ENCODE data around the gene TIGAR.

TIGAR gene

GRCh38 chr12:4307593-4308333 lies 13.2 kb upstream of the TIGAR start:
- DNase-seq: peak; percentile 67

DNA sequence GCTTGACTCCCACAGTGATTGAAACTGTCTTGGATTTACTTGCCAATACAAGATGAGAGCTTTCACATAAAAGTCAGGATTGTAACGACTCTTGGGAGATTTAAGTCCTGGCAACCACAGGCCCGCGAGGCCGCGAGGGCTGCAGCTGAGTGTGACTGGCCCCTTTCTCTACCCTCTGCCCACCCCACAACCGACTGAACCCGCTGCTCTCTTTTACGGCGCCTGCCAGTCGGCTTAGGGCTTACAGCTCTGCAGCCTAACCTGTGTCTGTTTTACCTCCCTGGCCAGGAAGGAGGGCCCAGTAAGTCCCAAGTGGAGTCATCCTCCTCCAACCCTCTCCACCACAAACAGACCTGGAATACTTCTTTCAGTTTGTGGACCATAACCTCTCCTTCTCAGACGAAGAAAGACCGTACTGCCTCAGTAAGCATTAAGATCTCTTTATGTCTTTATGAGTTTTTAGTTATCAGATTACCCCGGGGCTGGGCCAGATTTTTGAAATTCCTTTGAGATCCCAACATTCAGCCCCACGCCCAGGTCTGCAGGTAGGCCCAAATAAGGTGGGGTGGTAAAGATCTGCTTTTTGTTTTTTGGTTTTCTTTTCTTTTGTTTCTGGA lies 12.6 kb upstream of the TIGAR start:
- no peak for DNase-seq

DNA sequence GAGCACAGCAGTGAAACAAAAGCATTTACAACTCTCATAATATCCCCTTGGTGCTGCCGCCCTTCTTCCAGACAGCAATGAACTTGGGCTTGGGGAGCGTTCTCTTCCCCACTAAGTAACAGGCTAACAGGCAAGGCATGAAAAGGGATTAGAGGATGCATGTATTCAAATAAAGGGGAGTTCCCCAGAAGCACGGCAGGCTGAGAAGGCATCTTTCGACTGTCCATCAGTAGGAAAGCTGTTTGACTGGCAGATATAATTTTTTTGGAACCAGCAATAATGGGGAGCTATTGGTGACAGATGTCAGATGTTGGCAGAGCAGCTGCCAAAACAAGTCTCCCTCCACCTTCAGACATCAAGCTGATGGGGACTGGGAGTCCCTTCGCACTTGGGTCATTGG lies 9.2 kb upstream of the TIGAR start:
- no peak for DNase-seq

- DNase-seq: no peak
Observed at GRCh38 chr12:4312251-4312650, 8.8 kb upstream of the TIGAR start.

DNA sequence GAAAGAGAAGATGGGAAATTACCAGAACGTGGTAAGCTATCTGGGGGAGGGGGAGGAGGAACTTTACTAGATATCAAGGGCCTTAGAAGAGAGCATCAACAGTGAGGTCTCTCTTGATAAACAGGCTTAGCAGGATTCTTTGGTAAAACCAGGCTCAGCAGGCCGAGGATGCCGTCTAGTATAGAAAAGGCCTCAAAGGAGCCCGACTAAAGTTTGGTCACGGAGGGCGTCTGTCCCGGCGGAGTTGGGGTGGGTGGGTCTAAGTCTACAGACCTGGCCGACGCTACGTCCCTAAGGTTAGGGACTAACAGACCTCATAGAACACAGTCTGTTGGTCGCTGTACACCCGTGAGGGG lies 538 bp upstream of the TIGAR start:
- DNase-seq: no peak

DNA sequence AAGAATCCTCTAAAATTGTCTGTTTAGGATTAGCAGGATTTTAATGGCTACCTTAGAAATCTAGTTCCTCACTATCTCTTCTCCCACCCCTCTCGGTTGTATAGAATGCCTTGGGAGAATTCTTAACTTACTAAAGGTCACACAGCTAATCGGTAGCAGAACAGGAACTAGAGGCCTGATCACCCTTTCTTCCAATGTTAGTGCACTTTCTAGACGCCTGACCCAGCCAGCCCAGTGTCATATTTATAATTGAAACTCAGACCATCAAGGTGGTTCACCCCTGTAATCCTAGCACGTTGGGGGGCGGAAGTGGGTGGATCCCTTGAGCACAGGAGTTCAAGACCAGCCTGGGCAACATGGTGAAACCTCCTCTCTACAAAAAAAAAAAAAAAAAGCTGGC lies 1.7 kb downstream of the TIGAR start:
- no peak for DNase-seq

DNA sequence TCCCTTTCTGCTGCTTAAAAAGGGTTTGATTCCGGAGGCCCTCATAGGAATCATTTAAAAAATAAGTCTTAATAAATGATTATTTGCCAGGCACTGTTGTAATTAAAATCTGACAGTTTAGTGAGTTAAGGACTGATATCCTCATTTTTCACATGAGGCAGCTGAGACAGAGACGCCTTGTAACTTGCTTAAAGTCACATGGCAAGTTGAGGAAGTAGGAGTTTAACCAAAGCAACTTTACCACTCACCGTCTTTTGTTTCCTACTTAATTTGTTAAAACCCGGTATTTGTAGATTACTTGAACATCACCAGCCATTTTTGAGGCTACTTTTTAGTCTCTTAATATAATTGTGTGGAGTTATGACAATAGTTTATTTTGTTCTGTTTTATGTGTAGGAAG lies 2.4 kb downstream of the TIGAR start:
- no peak for DNase-seq

- DNase-seq: no peak
Observed at GRCh38 chr12:4324366-4324765, 3.4 kb downstream of the TIGAR start.

DNA sequence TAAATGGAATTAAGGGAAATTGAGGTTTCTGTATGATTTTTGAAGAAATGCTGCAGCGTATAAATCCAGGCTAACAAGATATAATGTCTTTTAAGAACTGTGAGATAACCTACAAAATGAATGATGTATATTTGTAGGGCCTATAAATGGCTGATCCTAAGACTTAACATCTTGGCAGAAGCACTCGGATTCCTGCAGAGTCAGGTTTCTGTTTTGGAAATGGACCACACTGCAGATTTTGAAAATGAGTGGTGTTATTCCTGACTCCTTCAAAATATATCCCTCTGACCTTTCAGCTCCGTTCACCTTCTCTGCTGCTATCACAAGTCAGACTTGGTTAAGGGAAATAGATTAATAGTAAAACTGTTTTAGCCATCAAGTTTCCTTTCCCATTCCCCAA lies 5.0 kb downstream of the TIGAR start:
- no peak for DNase-seq

DNA sequence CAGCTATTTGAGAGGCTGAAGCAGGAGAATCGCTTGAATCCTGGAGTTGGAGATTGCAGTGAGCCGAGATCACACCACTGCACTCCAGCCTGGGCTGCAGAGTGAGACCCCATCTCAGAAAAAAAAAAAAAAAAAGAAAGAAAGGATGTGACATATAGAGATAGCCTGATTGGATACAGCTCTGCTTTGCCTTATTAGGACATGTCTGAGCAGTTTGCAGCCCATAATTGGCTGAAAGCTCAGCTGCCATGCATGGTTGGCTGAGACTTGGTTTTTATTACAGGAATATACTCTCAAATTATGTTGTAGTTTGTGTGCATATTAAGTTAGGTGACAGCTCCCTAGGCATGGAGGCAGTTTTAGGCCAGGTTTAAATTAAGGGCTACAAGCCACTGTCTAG lies 6.3 kb downstream of the TIGAR start:
- no peak for DNase-seq

DNA sequence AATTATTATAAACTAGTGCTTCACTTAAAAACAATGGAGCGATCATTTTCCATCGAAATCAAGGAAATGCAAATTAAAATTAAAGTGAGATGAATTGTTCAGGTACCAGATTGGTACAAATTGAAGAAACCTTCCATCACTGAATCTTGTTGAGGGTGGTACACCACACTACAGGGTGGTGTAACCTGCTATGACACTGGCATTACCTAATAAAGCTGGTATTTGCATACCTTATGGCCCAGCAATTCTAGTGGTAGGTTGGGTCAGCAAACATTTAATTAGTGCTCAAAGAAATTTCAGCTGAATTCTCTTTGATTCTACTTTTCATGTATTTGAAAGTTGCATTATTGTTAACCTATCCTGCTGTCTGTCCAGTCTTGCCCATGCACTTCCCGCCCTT lies 9.2 kb downstream of the TIGAR start:
- no peak for DNase-seq

DNA sequence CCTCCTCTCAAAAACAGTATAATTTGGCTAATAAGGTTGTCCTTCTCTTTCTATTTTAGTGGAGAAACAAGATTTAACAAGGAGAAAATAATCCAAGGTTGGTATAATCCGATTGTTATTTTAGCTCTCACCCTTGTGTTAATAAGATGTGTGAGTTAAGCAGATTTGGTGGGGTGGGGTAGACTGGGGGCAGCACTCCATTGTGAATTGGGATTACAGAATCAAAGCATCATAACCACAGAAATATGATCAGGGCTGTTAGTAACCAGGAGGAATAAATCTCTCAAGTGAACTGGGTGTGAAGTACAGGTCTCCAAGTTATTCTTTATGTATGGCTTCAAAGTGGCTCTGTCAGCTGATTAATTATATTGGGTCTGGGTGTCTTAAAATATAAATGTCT lies 10.2 kb downstream of the TIGAR start:
- no peak for DNase-seq

DNA sequence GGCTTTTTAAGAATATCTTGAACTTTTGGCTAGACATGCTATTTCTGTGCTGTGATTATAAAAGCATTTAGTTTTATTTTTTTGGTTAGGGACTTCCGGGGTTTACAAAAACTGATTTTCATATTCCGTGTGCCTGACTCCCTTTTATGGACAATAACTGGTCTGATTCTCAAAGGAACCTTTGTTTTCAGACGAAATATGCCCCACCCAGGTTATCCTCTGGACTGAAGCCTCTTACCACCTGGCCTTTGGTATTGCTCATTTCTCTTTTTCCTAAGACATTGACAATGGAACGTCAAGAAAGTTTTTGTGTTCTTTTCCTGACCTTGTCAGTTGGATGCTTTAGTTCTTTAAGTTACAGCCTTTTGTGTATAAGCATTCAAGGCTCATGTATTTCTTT lies 10.8 kb downstream of the TIGAR start:
- no peak for DNase-seq

- no peak for DNase-seq
Observed at GRCh38 chr12:4346931-4347330, 25.9 kb downstream of the TIGAR start.

DNA sequence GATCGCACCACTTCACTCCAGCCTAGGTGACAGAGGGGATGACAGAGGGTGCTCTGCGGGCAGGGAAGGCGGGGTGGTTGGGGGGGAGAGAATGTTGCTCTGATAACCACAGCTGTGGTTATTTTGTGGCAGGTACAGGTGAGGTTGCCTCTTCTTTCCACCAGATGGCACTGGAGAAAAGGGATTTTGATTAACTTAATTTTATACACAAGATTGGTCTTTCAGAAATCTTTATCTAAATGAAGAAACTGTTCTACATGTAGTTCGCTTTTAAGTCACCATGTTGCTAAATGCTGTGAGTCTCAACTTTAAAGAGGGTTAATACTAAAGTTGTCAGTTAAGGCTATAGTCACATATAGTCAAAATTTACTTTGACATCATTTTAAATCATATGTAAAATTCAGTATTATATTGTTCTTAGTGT lies 32.8 kb downstream of the TIGAR start:
- DNase-seq: no peak

DNA sequence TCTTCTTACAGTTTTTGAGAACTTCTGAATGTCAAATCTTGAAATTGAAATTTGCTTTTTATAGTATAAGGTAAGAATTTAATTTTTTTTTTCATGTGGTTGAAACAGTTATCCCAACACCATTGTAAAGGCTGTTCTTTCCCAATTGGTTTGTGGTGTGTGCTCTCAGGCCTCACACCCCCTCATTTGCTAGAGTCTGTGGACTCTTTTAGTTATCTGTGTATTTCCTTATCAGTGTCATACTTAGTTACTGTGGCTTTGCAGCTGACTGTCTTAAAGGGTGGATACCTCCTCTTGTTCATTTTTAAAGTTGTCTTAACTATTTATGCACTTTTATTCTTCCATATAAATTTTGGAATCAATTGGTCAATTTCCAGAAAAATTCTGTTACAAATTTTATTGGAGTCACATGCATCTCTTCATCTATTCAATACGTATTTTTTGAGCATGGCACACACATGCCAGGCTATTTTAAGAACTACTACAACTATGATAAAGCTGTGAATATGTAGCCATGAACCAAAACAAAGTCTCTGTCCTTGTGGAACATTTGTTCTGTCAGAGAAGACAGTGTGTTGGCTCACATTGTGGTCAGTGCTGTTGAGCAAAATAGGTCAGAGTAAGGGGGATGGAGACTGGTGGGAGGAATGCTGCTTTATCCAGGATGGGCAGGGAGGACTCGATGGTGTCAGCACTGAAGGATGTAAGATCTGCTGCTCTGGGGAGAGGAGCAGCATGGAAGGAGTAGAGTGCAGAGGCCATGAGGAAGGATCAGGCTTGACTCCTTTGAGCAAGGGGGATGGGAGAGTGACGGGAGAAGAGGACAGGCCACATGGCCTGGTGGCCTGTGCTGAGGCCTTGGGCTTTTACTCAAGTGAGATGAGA lies 34.4 kb downstream of the TIGAR start:
- no peak for DNase-seq

DNA sequence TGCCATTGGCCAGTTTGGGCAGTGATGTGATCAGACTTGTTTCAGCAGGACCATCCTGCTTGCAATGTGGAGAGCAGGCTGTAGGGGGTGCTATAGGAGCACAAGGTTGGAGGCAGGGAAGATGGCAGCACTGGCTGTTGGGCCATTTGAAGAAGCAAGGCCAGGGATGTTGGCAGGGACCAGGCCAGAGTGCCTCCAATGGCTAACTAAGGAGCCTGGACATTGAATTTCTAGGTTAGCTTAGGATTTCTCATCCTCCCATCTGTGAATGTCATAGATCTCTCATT lies 35.0 kb downstream of the TIGAR start:
- no peak for DNase-seq

- DNase-seq: no peak
Observed at GRCh38 chr12:4366090-4366489, 45.1 kb downstream of the TIGAR start.

DNA sequence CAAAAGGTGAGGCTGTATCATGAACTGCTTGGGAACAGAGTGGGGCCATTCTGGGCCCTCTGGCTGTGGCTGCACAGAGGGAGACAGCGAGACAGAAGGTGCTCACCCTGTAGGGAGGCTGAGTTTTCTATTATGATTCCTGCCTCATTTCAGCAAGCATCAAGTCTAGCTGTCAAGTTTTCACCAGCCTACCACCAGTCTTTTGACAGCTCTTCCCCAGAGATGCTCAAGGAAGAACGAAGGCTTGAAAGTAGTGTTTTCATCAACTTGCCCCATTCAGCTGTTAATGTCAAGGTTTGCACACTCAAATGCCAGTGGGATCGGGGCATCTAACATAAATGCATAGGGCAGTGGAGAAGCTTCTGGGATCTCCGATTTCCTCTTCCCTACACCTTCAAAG lies 48.5 kb downstream of the TIGAR start:
- DNase-seq: no peak

- DNase-seq: no peak
Observed at GRCh38 chr12:4370265-4370664, 49.3 kb downstream of the TIGAR start.

GRCh38 chr12:4372653-4373052 lies 51.6 kb downstream of the TIGAR start:
- DNase-seq: no peak

GRCh38 chr12:4375449-4375848 lies 54.4 kb downstream of the TIGAR start:
- no peak for DNase-seq

- DNase-seq: no peak
Observed at GRCh38 chr12:4378772-4379171, 57.8 kb downstream of the TIGAR start.

- no peak for DNase-seq
Observed at GRCh38 chr12:4379405-4379804, 58.4 kb downstream of the TIGAR start, which contains the start of gene FGF23. TSS of gene FGF23 (minus strand) at chr12:4379712. CDS start at chr12:4379582, 130 bp downstream.

Measured in COR-L47 (cell line).